ENCODE data around the gene HRH1. TPM values are rescaled to one million over a fixed set of nuclear protein-coding genes. Genes with fewer than 3 reads are reported as not detected.
"Not testable (repeated sequence)": the region's sequence is repeated elsewhere in the genome, so short reads cannot be mapped to it uniquely, and the experiment has no call there.

The HRH1 gene
- total RNA-seq, 1 donor from 2014 or later = 6.2 TPM

DNA sequence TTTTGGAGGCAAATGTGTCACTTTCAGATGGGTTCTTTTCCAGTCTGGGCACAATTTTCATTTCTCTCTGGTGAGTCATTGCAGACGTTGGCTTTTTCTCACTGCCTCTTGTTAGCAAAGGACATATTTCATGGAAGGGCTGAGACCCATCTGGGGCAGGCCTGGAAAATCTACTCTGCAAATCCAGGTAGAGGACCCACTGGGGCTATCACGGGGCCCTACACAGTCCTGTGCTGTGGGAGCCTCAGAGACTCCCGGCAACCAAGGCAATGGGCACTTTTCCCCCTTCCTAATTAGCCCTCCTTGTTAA is 58.0 kb downstream of the HRH1 start:
- Histone ChIP-seq H3K36me3 (no peaks in the 10 kb centered on the region), H3K9me3 (no peaks in the 10 kb centered on the region), H3K27me3 (no peaks in the 10 kb centered on the region), H3K4me3 (peak overlapping the region in 1 of 2 donors; percentile 26), H3K27ac (peak overlapping the region; percentile 85 to 86), H3K4me1 (peaks cover 9 to 43% of the 10 kb centered on the region in 2 donors)
- TF ChIP-seq CTCF (IDR thresholded peaks at IDR 0.05) = no peak
- intact Hi-C loops (cut with DNase I) = loop anchor here (2.0 to 5.0 kb wide), 3 partner anchors 61 to 150 kb away; partner anchors contain the start of gene ATG7
- peak in 1 of 2 donors; percentile 68 for DNase-seq (ENCODE audit: low spot score in 2 of 2)

GRCh38 chr3:11212784-11213183 is 58.5 kb downstream of the HRH1 start:
- Histone ChIP-seq H3K4me3 (no peak overlapping the region), H3K4me1 (peaks cover 9 to 38% of the 10 kb centered on the region in 2 donors), H3K36me3 (no peaks in the 10 kb centered on the region), H3K27me3 (no peaks in the 10 kb centered on the region), H3K27ac (peak overlapping the region; percentile 85 to 86), H3K9me3 (no peaks in the 10 kb centered on the region)
- TF ChIP-seq CTCF (IDR thresholded peaks at IDR 0.05) = no peak
- no peak for DNase-seq (ENCODE audit: low spot score in 2 of 2)
- intact Hi-C loops (cut with DNase I) = loop anchor here (2.0 to 5.0 kb wide), 3 partner anchors 60 to 150 kb away; partner anchors contain the start of gene ATG7

- peaks cover 9 to 33% of the 10 kb centered on the region in 2 donors for H3K4me1 ChIP-seq
- TF ChIP-seq CTCF (IDR thresholded peaks at IDR 0.05) = no peak
These were observed 59.6 kb downstream of the HRH1 start for GRCh38 chr3:11213810-11214450.

GRCh38 chr3:11214451-11214978 is 60.2 kb downstream of the HRH1 start:
- Histone ChIP-seq H3K4me3 (no peak overlapping the region), H3K9me3 (no peaks in the 10 kb centered on the region), H3K36me3 (no peaks in the 10 kb centered on the region), H3K4me1 (peaks cover 9 to 29% of the 10 kb centered on the region in 2 donors), H3K27ac (peak overlapping the region; percentile 54 to 85), H3K27me3 (no peaks in the 10 kb centered on the region)
- TF ChIP-seq CTCF (IDR thresholded peaks at IDR 0.05) = no peak
- no peak for DNase-seq (ENCODE audit: low spot score in 2 of 2)
- intact Hi-C loops (cut with DNase I) = loop anchor here (5.0 kb wide), 2 partner anchors 117 to 152 kb away; no protein-coding TSS in a partner anchor

More at GRCh38 chr3:11213810-11214450, 59.6 kb downstream of the HRH1 start:
- Histone ChIP-seq H3K27me3 (no peaks in the 10 kb centered on the region), H3K4me3 (no peak overlapping the region), H3K36me3 (no peaks in the 10 kb centered on the region), H3K9me3 (no peaks in the 10 kb centered on the region), H3K27ac (peak overlapping the region; percentile 54 to 85)
- no peak for DNase-seq (ENCODE audit: low spot score in 2 of 2)
- intact Hi-C loops (cut with DNase I) = loop anchor here (2.0 to 5.0 kb wide), 3 partner anchors 59 to 152 kb away; partner anchors contain the start of gene ATG7

- H3K9me3 ChIP-seq; H3K36me3 ChIP-seq; intact Hi-C loops (cut with DNase I); DNase-seq (ENCODE audit: low spot score in 2 of 2); H3K27ac ChIP-seq; H3K4me3 ChIP-seq; H3K27me3 ChIP-seq: not testable (repeated sequence)
- peaks cover 5 to 15% of the 10 kb centered on the region in 2 donors for H3K4me1 ChIP-seq
These were observed 63.1 kb downstream of the HRH1 start for GRCh38 chr3:11217370-11217769.

DNA sequence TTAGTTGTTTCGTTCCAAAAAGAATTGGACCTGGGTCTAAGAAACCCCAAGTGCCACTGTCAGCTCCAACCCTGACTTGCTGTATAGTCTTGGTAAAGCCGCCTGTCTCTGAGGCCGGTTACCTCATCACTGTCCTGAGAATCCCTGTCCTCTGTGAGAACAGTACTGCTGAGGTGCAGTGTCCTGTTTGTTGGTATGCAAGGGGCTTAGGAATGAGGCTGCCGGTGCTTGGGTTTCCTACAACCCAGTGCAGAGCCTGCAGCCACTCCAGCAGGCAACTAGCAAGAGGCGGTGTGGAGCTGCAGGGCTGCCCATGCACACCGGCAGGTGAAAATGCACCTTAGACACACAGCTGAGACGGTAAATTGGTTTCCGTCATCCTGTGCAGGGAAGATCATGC is 65.9 kb downstream of the HRH1 start:
- H3K9me3 ChIP-seq = no peaks in the 10 kb centered on the region
- H3K4me3 ChIP-seq = no peak overlapping the region
- no peaks in the 10 kb centered on the region for H3K36me3 ChIP-seq
- peaks cover 0 to 6% of the 10 kb centered on the region in 2 donors for H3K4me1 ChIP-seq
- intact Hi-C loops (cut with DNase I) = no loop called here
- no peak overlapping the region for H3K27ac ChIP-seq
- DNase-seq (ENCODE audit: low spot score in 2 of 2) = no peak
- H3K27me3 ChIP-seq = no peaks in the 10 kb centered on the region
- TF ChIP-seq CTCF (IDR thresholded peaks at IDR 0.05) = no peak
